AG04450 (cell line): ENCODE data around the gene CD164. TPM values are rescaled to one million over a fixed set of nuclear protein-coding genes. Genes with fewer than 3 reads are reported as not detected.

Experiments used
- CTCF ChIA-PET: fragments of 300-600, 350-600 bp; formaldehyde crosslinking; extraction: SDS; loops from one replicate; lab custom pipeline; 2022; ENCODE audit warnings: antibody characterized with exemption, inconsistent platforms; lab: Charles Lee
- POLR2A ChIA-PET: fragments of 350-600 bp; formaldehyde crosslinking; extraction: SDS; loops from one replicate; lab custom pipeline; 2021; ENCODE audit warnings: antibody characterized with exemption, inconsistent platforms; lab: Yijun Ruan, JAX
- DNase-seq: peaks from one replicate; pipeline ENCODE4 v3.0.0-alpha.2; 2011; ENCODE audit warnings: low read depth, low spot score
- H3K27ac ChIP-seq: one replicate; pipeline ENCODE4 v1.5.1; 2012; ENCODE audit warnings: low read depth, low read length, control low read depth
- H3K27me3 ChIP-seq: one replicate; pipeline ENCODE4 v1.6.0; 2012; ENCODE audit warnings: low read length; ENCODE audit not compliant: control insufficient read depth, insufficient read depth
- H3K4me3 ChIP-seq: 2 replicates; pipeline ENCODE4 v1.5.1; 2011; ENCODE audit warnings: mild to moderate bottlenecking, low read depth, low read length, control low read depth
- H3K9me3 ChIP-seq: 2 replicates; pipeline ENCODE4 v1.5.1; 2012; ENCODE audit warnings: low read length; ENCODE audit not compliant: control insufficient read depth, insufficient read depth
- polyA plus RNA-seq: library from polyadenylated mRNA; depleted of rRNA; stranded (reverse); fragments of >200 nt; gene quantifications from 2 replicates; pipeline ENCODE4 v1.2.3, GENCODE V29; 2011
- TF ChIP-seq, protein P1 (sequence below): IDR thresholded peaks from 2 replicates; pipeline ENCODE4 v1.5.1; 2011; ENCODE audit warnings: low read depth, low read length, control low read depth, inconsistent platforms

Gene CD164
- polyA plus RNA-seq, 1 experiment, result 383 TPM

DNA sequence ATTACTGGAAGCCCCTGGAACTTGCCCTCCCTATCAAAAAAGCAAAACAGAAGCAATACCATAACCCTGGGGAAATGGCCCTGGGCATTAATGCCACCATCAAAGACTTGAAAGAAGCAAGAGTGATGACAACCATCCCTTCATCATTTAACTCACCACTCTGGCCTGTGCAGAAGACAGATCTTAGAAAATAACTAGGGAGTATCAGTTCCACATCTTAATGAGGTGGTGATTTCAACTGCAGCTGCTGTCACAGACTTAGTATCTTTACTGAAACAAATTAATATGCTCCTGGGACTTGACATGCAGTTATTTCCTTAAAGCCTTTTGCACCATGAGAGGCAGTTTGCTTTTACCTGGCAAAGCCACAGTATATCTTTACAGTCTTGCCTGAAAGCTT lies 24.1 kb downstream of the CD164 start:
- Histone ChIP-seq H3K27me3 (no peaks in the 10 kb centered on the region), H3K27ac (no peak overlapping the region), H3K9me3 (no peaks in the 10 kb centered on the region), H3K4me3 (no peak overlapping the region)
- DNase-seq, result no peak
- ChIA-PET CTCF (no interaction called here), POLR2A (no interaction called here)
- TF ChIP-seq, protein P1, sequence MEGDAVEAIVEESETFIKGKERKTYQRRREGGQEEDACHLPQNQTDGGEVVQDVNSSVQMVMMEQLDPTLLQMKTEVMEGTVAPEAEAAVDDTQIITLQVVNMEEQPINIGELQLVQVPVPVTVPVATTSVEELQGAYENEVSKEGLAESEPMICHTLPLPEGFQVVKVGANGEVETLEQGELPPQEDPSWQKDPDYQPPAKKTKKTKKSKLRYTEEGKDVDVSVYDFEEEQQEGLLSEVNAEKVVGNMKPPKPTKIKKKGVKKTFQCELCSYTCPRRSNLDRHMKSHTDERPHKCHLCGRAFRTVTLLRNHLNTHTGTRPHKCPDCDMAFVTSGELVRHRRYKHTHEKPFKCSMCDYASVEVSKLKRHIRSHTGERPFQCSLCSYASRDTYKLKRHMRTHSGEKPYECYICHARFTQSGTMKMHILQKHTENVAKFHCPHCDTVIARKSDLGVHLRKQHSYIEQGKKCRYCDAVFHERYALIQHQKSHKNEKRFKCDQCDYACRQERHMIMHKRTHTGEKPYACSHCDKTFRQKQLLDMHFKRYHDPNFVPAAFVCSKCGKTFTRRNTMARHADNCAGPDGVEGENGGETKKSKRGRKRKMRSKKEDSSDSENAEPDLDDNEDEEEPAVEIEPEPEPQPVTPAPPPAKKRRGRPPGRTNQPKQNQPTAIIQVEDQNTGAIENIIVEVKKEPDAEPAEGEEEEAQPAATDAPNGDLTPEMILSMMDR, result no peak

DNA sequence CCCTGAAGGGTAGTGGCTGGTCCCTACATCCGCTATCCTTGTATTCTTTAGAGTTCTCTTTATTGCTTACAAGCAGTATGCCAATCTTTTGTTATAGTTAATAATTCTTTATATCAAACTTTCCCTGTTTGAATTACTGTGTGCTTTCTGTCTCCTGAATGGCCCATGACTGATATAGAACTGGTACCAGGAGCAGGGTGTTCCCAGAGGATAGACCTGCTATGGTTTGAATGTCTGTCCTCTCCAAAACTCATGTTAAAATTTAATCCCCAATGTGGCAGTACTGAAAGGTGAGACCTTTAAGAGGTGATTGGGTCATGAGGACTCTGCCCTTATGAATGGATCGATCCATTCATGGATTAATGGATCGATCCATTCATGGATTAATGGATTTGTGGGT lies 26.0 kb downstream of the CD164 start:
- TF ChIP-seq, protein P1, result no peak
- ChIA-PET POLR2A (no interaction called here), CTCF (no interaction called here)
- Histone ChIP-seq H3K27ac (no peak overlapping the region), H3K4me3 (no peak overlapping the region), H3K9me3 (no peaks in the 10 kb centered on the region), H3K27me3 (no peaks in the 10 kb centered on the region)
- no peak for DNase-seq

DNA sequence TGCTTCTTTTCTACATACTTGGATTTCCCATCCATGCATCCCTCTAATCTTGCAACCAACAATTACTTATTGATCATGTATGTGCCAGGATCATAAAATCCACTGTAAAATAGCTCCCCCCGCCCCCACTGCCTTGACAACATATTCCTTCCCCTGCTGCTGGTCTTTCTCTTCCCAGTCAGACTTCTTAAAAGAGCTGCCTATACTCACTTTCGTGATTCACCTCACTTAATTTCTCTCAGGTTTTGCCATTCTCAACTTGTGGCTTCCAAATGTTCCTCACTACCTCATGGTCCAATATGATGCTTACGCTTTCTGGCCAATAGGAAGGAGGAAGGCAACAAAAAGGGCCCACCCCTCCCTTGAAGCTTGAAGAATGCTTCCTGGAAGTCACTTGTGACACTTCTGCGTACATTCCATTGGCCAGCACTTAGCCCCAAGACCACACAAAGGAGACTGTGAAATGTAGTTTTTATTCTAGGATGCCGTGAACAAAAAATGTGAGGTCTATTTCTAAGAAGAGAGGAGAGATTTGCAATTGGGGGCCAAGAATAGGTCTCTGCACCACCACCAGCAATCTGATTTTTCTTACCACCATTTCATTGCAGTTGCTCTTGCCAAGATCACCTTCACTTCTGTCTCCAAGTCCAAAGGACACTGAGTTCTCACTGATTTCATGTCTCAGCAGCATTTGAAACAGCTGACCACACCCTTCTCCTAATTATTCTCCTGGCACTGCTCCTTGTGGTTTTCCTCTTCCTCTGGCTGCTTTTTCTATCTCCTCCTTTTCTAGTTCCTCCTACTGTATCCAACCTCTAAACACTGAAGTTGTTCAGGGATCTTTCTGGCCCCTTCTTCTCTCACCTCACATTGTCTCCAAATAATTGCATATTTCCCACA lies 30.8 kb downstream of the CD164 start:
- H3K9me3 ChIP-seq, result no peaks in the 10 kb centered on the region
- POLR2A ChIA-PET, result interaction anchor here (0.7 kb wide), 1 partner anchor 93 kb away, joined by 3 read pairs; no protein-coding TSS in a partner anchor
- DNase-seq, result no peak
- CTCF ChIA-PET, result interaction anchor here (0.7 to 1.1 kb wide), 2 partner anchors 86 to 163 kb away, joined by 3 read pairs; no protein-coding TSS in a partner anchor
- H3K27me3 ChIP-seq, result no peaks in the 10 kb centered on the region
- H3K4me3 ChIP-seq, result no peak overlapping the region
- no peak overlapping the region for H3K27ac ChIP-seq
- TF ChIP-seq, protein P1, result no peak

DNA sequence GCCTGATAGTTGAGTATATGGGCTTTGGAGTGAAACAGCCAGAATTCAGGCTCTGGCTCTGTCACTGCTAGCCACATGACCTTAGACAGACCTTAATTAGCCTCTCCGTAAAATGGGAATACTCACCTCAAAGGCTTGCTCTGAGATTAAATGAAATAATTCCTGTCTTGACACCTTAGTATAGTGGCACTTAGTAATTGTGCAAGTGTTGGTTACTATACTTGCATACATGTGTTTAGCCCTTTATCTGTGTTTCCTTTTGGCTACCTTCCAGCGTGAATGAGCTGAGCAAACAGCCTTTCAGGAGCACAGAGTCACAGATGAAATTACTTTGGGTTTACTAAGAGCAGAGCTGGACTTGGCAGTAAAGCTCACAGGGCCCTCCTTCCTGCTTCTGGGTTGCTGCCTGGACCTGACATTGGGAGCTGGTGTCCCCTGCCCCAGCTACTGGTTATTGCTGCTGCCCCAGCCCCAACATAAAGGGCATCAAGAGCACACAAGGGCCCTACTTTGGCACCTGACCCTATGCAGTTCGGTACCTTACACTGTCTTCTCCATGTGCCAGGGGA lies 32.8 kb downstream of the CD164 start:
- H3K4me3 ChIP-seq, result no peak overlapping the region
- CTCF ChIA-PET, result interaction anchor here (0.7 to 1.1 kb wide), 2 partner anchors 14 to 33 kb away, joined by 3 read pairs; partner anchors contain the start of gene CD164
- H3K27ac ChIP-seq, result no peak overlapping the region
- no peaks in the 10 kb centered on the region for H3K9me3 ChIP-seq
- DNase-seq, result peak; percentile 27
- TF ChIP-seq, protein P1, result no peak
- H3K27me3 ChIP-seq, result no peaks in the 10 kb centered on the region
- POLR2A ChIA-PET, result no interaction called here

DNA sequence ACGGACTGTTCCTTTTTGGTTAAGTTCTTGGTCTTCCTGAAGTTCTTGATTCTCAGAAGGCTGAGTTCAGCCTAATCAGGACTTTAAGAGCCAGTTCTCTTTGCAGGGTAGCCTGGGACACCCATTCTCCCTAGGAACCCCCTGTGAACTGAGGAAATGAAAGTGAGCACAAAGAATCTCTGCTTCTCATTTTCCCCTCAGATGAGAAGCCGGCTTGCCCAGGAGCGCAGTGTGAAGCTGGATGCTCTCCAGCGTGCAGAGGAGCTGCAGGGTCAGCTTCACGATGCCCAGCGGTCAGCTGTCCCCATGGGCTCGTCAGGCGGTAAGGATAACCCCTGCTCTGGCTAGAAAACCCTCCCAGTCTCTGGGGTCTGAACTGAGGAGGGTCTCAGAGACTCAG lies 34.0 kb downstream of the CD164 start:
- no peaks in the 10 kb centered on the region for H3K9me3 ChIP-seq
- DNase-seq, result no peak
- ChIA-PET POLR2A (interaction anchor here (0.6 kb wide), 1 partner anchor 37 kb away, joined by 3 read pairs; no protein-coding TSS in a partner anchor), CTCF (interaction anchor here (0.7 kb wide), 1 partner anchor 107 kb away, joined by 6 read pairs; no protein-coding TSS in a partner anchor)
- TF ChIP-seq, protein P1, result no peak
- no peak overlapping the region for H3K4me3 ChIP-seq
- H3K27ac ChIP-seq, result no peak overlapping the region
- H3K27me3 ChIP-seq, result no peaks in the 10 kb centered on the region
